ENCODE data around the gene MELTF. TPM values are rescaled to one million over a fixed set of nuclear protein-coding genes. Genes with fewer than 3 reads are reported as not detected.

The MELTF gene
- total RNA-seq, 4 donors from 2014 or later, result 2.7 to 13.8 (median 4.3) TPM

GRCh38 chr3:197007953-197008352 is 21.7 kb downstream of the MELTF start:
- H3K4me1 ChIP-seq, result peaks cover 6 to 9% of the 10 kb centered on the region in 2 donors
- 84 to 87% methylated on average over 8 of the region's 8 CpGs for WGBS, 2 donors
- no peak for DNase-seq
- intact Hi-C loops (cut with DNase I), result loop anchor here (10.0 kb wide), 2 partner anchors 177 to 497 kb away; no protein-coding TSS in a partner anchor
- no peak overlapping the region for H3K27ac ChIP-seq
- no peak overlapping the region for H3K4me3 ChIP-seq (replicated peaks in 1 of 3)
- H3K9me3 ChIP-seq, result no peaks in the 10 kb centered on the region
- H3K27me3 ChIP-seq, result no peaks in the 10 kb centered on the region
- TF ChIP-seq CTCF (IDR thresholded peaks at IDR 0.05) (no peak), POLR2A (IDR thresholded peaks at IDR 0.05) (no peak)
- H3K36me3 ChIP-seq, result no peaks in the 10 kb centered on the region

- H3K4me1 ChIP-seq, result peaks cover 7 to 9% of the 10 kb centered on the region in 2 donors
- no peak overlapping the region for H3K4me3 ChIP-seq (replicated peaks in 1 of 3)
- TF ChIP-seq POLR2A (IDR thresholded peaks at IDR 0.05) (no peak), CTCF (IDR thresholded peaks at IDR 0.05) (no peak)
- H3K27ac ChIP-seq, result no peak overlapping the region
- no peaks in the 10 kb centered on the region for H3K9me3 ChIP-seq
- intact Hi-C loops (cut with DNase I), result loop anchor here (10.0 kb wide), 2 partner anchors 177 to 497 kb away; no protein-coding TSS in a partner anchor
- 87 to 90% methylated on average over 12 of the region's 12 CpGs for WGBS, 2 donors
- H3K27me3 ChIP-seq, result no peaks in the 10 kb centered on the region
- no peak for DNase-seq
- H3K36me3 ChIP-seq, result no peaks in the 10 kb centered on the region
These were observed 22.2 kb downstream of the MELTF start for GRCh38 chr3:197007296-197007940.

GRCh38 chr3:197006860-197007259 is 22.8 kb downstream of the MELTF start:
- DNase-seq, result no peak
- TF ChIP-seq POLR2A (IDR thresholded peaks at IDR 0.05), result no peak
- TF ChIP-seq CTCF (IDR thresholded peaks at IDR 0.05), result no peak
- H3K9me3 ChIP-seq, result no peaks in the 10 kb centered on the region
- no peaks in the 10 kb centered on the region for H3K36me3 ChIP-seq
- H3K27me3 ChIP-seq, result no peaks in the 10 kb centered on the region
- H3K4me3 ChIP-seq (replicated peaks in 1 of 3), result no peak overlapping the region
- intact Hi-C loops (cut with DNase I), result loop anchor here (10.0 kb wide), 2 partner anchors 178 to 498 kb away; no protein-coding TSS in a partner anchor
- 94 to 99% methylated on average over 5 of the region's 5 CpGs for WGBS, 2 donors
- no peak overlapping the region for H3K27ac ChIP-seq
- peaks cover 9 to 12% of the 10 kb centered on the region in 2 donors for H3K4me1 ChIP-seq

- H3K4me3 ChIP-seq (replicated peaks in 1 of 3), result no peak overlapping the region
- no peaks in the 10 kb centered on the region for H3K27me3 ChIP-seq
- no peak for DNase-seq
- TF ChIP-seq CTCF (IDR thresholded peaks at IDR 0.05) (no peak), POLR2A (IDR thresholded peaks at IDR 0.05) (no peak)
- no peaks in the 10 kb centered on the region for H3K36me3 ChIP-seq
- H3K9me3 ChIP-seq, result no peaks in the 10 kb centered on the region
- H3K27ac ChIP-seq, result no peak overlapping the region
- peaks cover 9 to 12% of the 10 kb centered on the region in 2 donors for H3K4me1 ChIP-seq
- 91 to 97% methylated on average over 9 to 11 of the region's 11 CpGs for WGBS, 2 donors
- intact Hi-C loops (cut with DNase I), result loop anchor here (10.0 kb wide), 2 partner anchors 178 to 498 kb away; no protein-coding TSS in a partner anchor
These were observed 23.2 kb downstream of the MELTF start for GRCh38 chr3:197006446-197006845.
